Measurements from ENCODE around the gene PLOD2. TPM values are rescaled to one million over a fixed set of nuclear protein-coding genes. Genes with fewer than 3 reads are reported as not detected.

The PLOD2 gene
- total RNA-seq, 1 donor from 2014 or later, result 29.2 TPM

DNA sequence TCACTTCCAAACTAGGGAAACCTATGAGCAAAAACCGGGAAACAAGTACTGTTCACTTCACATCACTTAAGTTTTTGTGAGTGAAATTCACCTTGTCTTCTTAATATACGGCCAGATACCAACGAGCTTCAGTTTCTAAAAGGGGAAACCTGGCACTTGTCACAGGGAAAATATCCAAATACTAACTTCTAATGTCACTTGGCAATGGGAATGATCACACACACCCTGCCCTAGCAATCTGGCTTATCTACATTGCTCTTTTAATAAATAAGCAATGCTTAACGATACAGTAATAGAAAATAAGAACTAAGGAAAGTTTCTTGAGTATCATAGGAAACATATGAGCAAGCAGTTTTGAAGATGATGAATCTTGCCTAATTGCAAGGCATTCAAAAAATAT, 34.6 kb upstream of the PLOD2 start:
- Histone ChIP-seq H4K20me1 (ENCODE audit: low read depth) (no peaks in the 10 kb centered on the region), H3K27me3 (no peaks in the 10 kb centered on the region), H3K4me1 (peaks cover 4% of the 10 kb centered on the region), H3K36me3 (no peaks in the 10 kb centered on the region), H2AFZ (replicated peaks) (no peak overlapping the region), H3K79me2 (ENCODE audit: low read depth) (no peaks in the 10 kb centered on the region), H3F3A (ENCODE audit: low read depth) (no peaks in the 10 kb centered on the region), H3K9ac (no peak overlapping the region), H3K27ac (no peak overlapping the region), H3K9me3 (ENCODE audit: low read depth) (no peaks in the 10 kb centered on the region), H3K4me2 (no peak overlapping the region), H3K4me3 (no peak overlapping the region)
- Mint-ChIP-seq H3K4me1 (no peaks in the 10 kb centered on the region), H3K4me3 (no peak overlapping the region), H3K27me3 (ENCODE audit: insufficient read depth, low read depth) (peaks cover 3% of the 10 kb centered on the region), H3K9me3 (no peaks in the 10 kb centered on the region), H3K27ac (no peak overlapping the region), H3K36me3 (no peaks in the 10 kb centered on the region)
- DNase-seq (ENCODE audit: low spot score), result no peak
- no peak for TF ChIP-seq EZH2phosphoT487 (IDR thresholded peaks at IDR 0.05)
- TF ChIP-seq, protein P1, sequence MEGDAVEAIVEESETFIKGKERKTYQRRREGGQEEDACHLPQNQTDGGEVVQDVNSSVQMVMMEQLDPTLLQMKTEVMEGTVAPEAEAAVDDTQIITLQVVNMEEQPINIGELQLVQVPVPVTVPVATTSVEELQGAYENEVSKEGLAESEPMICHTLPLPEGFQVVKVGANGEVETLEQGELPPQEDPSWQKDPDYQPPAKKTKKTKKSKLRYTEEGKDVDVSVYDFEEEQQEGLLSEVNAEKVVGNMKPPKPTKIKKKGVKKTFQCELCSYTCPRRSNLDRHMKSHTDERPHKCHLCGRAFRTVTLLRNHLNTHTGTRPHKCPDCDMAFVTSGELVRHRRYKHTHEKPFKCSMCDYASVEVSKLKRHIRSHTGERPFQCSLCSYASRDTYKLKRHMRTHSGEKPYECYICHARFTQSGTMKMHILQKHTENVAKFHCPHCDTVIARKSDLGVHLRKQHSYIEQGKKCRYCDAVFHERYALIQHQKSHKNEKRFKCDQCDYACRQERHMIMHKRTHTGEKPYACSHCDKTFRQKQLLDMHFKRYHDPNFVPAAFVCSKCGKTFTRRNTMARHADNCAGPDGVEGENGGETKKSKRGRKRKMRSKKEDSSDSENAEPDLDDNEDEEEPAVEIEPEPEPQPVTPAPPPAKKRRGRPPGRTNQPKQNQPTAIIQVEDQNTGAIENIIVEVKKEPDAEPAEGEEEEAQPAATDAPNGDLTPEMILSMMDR (IDR thresholded peaks at IDR 0.05), result no peak
- TF ChIP-seq EZH2 (IDR thresholded peaks at IDR 0.05), result no peak

DNA sequence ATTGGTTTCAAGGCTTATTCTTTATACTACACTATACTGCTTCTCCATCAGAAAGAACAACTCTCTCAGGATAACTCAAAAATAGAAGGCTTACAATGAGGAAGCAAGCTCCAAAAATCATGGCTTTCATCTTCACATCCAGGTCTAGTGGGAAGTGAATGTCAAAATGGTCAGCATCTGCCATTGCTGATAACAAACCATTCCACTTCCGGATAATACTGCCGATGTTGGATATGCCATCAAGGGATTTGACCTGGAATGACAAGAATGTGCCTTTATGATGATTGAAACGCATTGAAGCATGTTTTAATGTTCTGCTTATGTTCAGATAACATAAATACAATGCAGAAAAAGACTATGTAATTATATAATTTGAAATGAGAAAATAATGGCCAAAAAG, 34.0 kb upstream of the PLOD2 start:
- Histone ChIP-seq H3K4me2 (no peak overlapping the region), H3K9ac (no peak overlapping the region), H3K4me3 (no peak overlapping the region), H3K36me3 (no peaks in the 10 kb centered on the region), H2AFZ (replicated peaks) (no peak overlapping the region), H4K20me1 (ENCODE audit: low read depth) (no peaks in the 10 kb centered on the region), H3K79me2 (ENCODE audit: low read depth) (no peaks in the 10 kb centered on the region), H3K4me1 (no peaks in the 10 kb centered on the region), H3K27ac (no peak overlapping the region), H3K9me3 (ENCODE audit: low read depth) (no peaks in the 10 kb centered on the region), H3K27me3 (no peaks in the 10 kb centered on the region), H3F3A (ENCODE audit: low read depth) (no peaks in the 10 kb centered on the region)
- no peak overlapping the region for H3K27ac Mint-ChIP-seq
- peaks cover 3% of the 10 kb centered on the region for H3K27me3 Mint-ChIP-seq (ENCODE audit: insufficient read depth, low read depth)
- H3K9me3 Mint-ChIP-seq, result no peaks in the 10 kb centered on the region
- DNase-seq (ENCODE audit: low spot score), result no peak
- H3K4me1 Mint-ChIP-seq, result no peaks in the 10 kb centered on the region
- TF ChIP-seq, protein P1 (IDR thresholded peaks at IDR 0.05), result no peak
- TF ChIP-seq EZH2phosphoT487 (IDR thresholded peaks at IDR 0.05), result no peak
- TF ChIP-seq EZH2 (IDR thresholded peaks at IDR 0.05), result no peak
- no peaks in the 10 kb centered on the region for H3K36me3 Mint-ChIP-seq
- H3K4me3 Mint-ChIP-seq, result no peak overlapping the region

DNA sequence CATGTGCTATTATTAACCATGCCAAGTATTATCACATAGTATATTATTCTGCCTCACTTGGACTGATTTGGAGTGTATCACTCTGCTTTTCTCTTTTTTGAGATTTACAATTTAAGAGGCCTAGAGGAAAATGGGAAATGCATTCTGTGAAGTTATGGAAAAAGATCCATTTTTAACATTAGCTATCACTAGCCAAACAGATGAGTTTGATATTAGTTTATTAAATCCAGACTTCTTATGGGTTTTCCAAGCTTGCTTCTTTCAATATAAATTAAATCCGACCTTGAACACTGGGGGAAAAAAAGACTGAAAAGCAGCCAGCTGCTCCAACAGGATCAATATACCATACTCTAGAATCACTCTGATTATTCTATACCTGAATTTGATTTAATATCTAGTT, 30.1 kb upstream of the PLOD2 start:
- H3K27me3 Mint-ChIP-seq (ENCODE audit: insufficient read depth, low read depth), result no peaks in the 10 kb centered on the region
- H3K36me3 Mint-ChIP-seq, result no peaks in the 10 kb centered on the region
- H2AFZ ChIP-seq (replicated peaks), result no peak overlapping the region
- no peaks in the 10 kb centered on the region for H3K4me1 Mint-ChIP-seq
- no peaks in the 10 kb centered on the region for H4K20me1 ChIP-seq (ENCODE audit: low read depth)
- DNase-seq (ENCODE audit: low spot score), result no peak
- no peaks in the 10 kb centered on the region for H3F3A ChIP-seq (ENCODE audit: low read depth)
- H3K9ac ChIP-seq, result no peak overlapping the region
- H3K9me3 Mint-ChIP-seq, result no peaks in the 10 kb centered on the region
- no peak overlapping the region for H3K27ac ChIP-seq
- no peak overlapping the region for H3K4me3 Mint-ChIP-seq
- H3K9me3 ChIP-seq (ENCODE audit: low read depth), result no peaks in the 10 kb centered on the region
- H3K27me3 ChIP-seq, result no peaks in the 10 kb centered on the region
- no peak overlapping the region for H3K4me2 ChIP-seq
- H3K4me3 ChIP-seq, result no peak overlapping the region
- no peaks in the 10 kb centered on the region for H3K79me2 ChIP-seq (ENCODE audit: low read depth)
- H3K4me1 ChIP-seq, result no peaks in the 10 kb centered on the region
- no peaks in the 10 kb centered on the region for H3K36me3 ChIP-seq
- no peak overlapping the region for H3K27ac Mint-ChIP-seq
- no peak for TF ChIP-seq EZH2phosphoT487 (IDR thresholded peaks at IDR 0.05)
- TF ChIP-seq, protein P1 (IDR thresholded peaks at IDR 0.05), result no peak
- no peak for TF ChIP-seq EZH2 (IDR thresholded peaks at IDR 0.05)
